ENCODE results near the gene HSF4.

- TF ChIP-seq CTCF (conservative IDR thresholded peaks at IDR 0.05; ENCODE audit: low read length) (no peak), EZH2phosphoT487 (IDR thresholded peaks at IDR 0.05; ENCODE audit: borderline replicate concordance, low read depth, low read length) (no peak)
These were observed 6.5 kb upstream of the HSF4 start for GRCh38 chr16:67157892-67158635.
